Thoracic aorta (tissue), 2 donors: Measurements from ENCODE around the gene MEGF9. TPM values are rescaled to one million over a fixed set of nuclear protein-coding genes. Genes with fewer than 3 reads are reported as not detected.
"Not testable (repeated sequence)": the region's sequence is repeated elsewhere in the genome, so short reads cannot be mapped to it uniquely, and the experiment has no call there.

Experiments
- ATAC-seq: fragments of 150-250 bp; one replicate; pipeline ENCODE4 v1.8.0; 2017; ENCODE audit warnings: low read depth; ENCODE audit not compliant: insufficient number of reproducible peaks, low FRiP score
- DNase-seq: peaks from one replicate; pipeline ENCODE4 v3.0.0-alpha.2; 2020; ENCODE audit warnings: low spot score
- H3K27ac ChIP-seq, 2 donors: fragments of 200-600 bp; sonication (generic); 1 replicate in 1 of 2; 2 replicates in 1 of 2; pipeline ENCODE4 v1.5.1; 2016; ENCODE audit warnings: mild to moderate bottlenecking in 2 of 2, moderate library complexity in 2 of 2
- H3K27me3 ChIP-seq: fragments of 200-600 bp; sonication (generic); replicated peaks from 2 replicates; pipeline ENCODE4 v1.6.0; 2016; ENCODE audit warnings: mild to moderate bottlenecking; ENCODE audit not compliant: insufficient read depth
- H3K36me3 ChIP-seq: fragments of 200-600 bp; sonication (generic); one replicate; pipeline ENCODE4 v1.5.1; 2016
- H3K4me1 ChIP-seq, 2 donors: fragments of 200-600 bp; sonication (generic); 1 replicate in 1 of 2; 2 replicates in 1 of 2; pipeline versions ENCODE4 v1.5.1 to v1.6.0; 2016; ENCODE audit warnings: low read depth in 2 of 2, mild to moderate bottlenecking in 1 of 2; ENCODE audit not compliant: control insufficient read depth in 1 of 2
- H3K4me3 ChIP-seq: fragments of 200-600 bp; sonication (generic); 2 replicates; pipeline ENCODE4 v1.5.1; 2016; ENCODE audit warnings: mild to moderate bottlenecking
- H3K9me3 ChIP-seq: fragments of 200-600 bp; sonication (generic); 2 replicates; pipeline ENCODE4 v1.5.1; 2016
- total RNA-seq, 2 donors: library from RNA; depleted of rRNA; stranded (reverse); fragments of >200 nt; gene quantifications; one replicate each; pipeline versions ENCODE4 v1.1.0 to v1.2.3, GENCODE V29; 2016
- TF ChIP-seq, protein P1 (sequence below): fragments of 200-600 bp; sonication (generic); IDR thresholded peaks from one replicate; pipeline ENCODE4 v1.5.1; 2019; ENCODE audit warnings: antibody characterized with exemption

The MEGF9 gene
- total RNA-seq, 2 donors from 2014 or later = 19.2 to 27.3 TPM

DNA sequence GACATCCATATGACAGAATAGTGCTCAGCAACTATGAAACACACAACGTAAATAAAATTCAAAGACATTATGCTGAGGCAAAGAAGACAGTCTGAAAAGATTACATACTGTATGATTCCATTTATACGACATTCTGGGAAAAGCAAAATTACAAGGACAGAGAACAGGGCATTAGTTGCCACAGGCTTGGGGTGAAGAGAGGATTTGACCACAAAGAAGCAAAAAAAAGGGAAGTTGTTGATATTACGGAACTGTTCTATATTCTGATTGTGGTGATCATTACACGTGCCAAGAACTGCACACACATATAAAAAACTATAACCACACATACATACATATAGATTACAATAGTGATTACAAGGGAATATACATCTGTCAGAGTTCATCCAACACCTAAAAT lies 158.4 kb downstream of the MEGF9 start:
- TF ChIP-seq, protein P1, sequence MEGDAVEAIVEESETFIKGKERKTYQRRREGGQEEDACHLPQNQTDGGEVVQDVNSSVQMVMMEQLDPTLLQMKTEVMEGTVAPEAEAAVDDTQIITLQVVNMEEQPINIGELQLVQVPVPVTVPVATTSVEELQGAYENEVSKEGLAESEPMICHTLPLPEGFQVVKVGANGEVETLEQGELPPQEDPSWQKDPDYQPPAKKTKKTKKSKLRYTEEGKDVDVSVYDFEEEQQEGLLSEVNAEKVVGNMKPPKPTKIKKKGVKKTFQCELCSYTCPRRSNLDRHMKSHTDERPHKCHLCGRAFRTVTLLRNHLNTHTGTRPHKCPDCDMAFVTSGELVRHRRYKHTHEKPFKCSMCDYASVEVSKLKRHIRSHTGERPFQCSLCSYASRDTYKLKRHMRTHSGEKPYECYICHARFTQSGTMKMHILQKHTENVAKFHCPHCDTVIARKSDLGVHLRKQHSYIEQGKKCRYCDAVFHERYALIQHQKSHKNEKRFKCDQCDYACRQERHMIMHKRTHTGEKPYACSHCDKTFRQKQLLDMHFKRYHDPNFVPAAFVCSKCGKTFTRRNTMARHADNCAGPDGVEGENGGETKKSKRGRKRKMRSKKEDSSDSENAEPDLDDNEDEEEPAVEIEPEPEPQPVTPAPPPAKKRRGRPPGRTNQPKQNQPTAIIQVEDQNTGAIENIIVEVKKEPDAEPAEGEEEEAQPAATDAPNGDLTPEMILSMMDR = no peak
- no peaks in the 10 kb centered on the region for H3K4me1 ChIP-seq
- H3K27ac ChIP-seq = no peak overlapping the region
- H3K36me3 ChIP-seq = no peaks in the 10 kb centered on the region
- no peak for ATAC-seq
- no peaks in the 10 kb centered on the region for H3K9me3 ChIP-seq
- no peaks in the 10 kb centered on the region for H3K27me3 ChIP-seq
- H3K4me3 ChIP-seq = no peak overlapping the region
- no peak for DNase-seq

DNA sequence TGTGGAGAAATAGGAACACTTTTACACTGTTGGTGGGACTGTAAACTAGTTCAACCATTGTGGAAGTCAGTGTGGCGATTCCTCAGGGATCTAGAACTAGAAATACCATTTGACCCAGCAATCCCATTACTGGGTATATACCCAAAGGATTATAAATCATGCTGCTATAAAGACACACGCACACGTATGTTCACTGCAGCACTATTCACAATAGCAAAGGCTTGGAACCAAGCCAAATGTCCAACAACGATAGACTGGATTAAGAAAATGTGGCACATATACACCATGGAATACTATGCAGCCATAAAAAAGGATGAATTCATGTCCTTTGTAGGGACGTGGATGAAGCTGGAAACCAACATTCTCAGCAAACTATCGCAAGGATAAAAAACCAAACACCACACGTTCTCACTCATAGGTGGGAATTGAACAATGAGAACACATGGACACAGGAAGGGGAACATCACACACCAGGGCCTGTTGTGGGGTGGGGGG lies 162.0 kb downstream of the MEGF9 start:
- ATAC-seq, H3K36me3 ChIP-seq, H3K27me3 ChIP-seq: not testable (repeated sequence)

More for the DNA sequence above, 162.0 kb downstream of the MEGF9 start:
- H3K27ac ChIP-seq, H3K9me3 ChIP-seq, H3K4me1 ChIP-seq, DNase-seq, H3K4me3 ChIP-seq: not testable (repeated sequence)

Other genes with a start within 250 kb of the MEGF9 start
- gene CDK5RAP2, start 134.3 kb downstream of the MEGF9 start, total RNA-seq = 100 to 1,000 TPM in 1 of 2 donors, 10 to 100 TPM in 1; 67.8 to 132 TPM
- 10 to 100 TPM; 41.7 to 79.7 TPM for gene FBXW2, start 78.9 kb upstream of the MEGF9 start, total RNA-seq
- gene PSMD5, start 128.5 kb upstream of the MEGF9 start, total RNA-seq = 10 to 100 TPM; 19.4 to 55.7 TPM
- 10 to 100 TPM; 47.9 to 81.7 TPM for gene PHF19, start 162.7 kb upstream of the MEGF9 start, total RNA-seq
- gene TRAF1, start 212.3 kb upstream of the MEGF9 start, total RNA-seq = 10 to 100 TPM; 36.4 to 52.5 TPM